HG03558 (cell line): ENCODE data around the gene CAND2.

Experiments
- ATAC-seq: cut with Tn5 transposase; IDR thresholded peaks from one replicate; pipeline ENCODE4 v1.9.1; 2021; ENCODE audit warnings: moderate number of reproducible peaks; ENCODE audit not compliant: unreplicated experiment; ENCODE audit errors: extremely low read depth

Gene CAND2

DNA sequence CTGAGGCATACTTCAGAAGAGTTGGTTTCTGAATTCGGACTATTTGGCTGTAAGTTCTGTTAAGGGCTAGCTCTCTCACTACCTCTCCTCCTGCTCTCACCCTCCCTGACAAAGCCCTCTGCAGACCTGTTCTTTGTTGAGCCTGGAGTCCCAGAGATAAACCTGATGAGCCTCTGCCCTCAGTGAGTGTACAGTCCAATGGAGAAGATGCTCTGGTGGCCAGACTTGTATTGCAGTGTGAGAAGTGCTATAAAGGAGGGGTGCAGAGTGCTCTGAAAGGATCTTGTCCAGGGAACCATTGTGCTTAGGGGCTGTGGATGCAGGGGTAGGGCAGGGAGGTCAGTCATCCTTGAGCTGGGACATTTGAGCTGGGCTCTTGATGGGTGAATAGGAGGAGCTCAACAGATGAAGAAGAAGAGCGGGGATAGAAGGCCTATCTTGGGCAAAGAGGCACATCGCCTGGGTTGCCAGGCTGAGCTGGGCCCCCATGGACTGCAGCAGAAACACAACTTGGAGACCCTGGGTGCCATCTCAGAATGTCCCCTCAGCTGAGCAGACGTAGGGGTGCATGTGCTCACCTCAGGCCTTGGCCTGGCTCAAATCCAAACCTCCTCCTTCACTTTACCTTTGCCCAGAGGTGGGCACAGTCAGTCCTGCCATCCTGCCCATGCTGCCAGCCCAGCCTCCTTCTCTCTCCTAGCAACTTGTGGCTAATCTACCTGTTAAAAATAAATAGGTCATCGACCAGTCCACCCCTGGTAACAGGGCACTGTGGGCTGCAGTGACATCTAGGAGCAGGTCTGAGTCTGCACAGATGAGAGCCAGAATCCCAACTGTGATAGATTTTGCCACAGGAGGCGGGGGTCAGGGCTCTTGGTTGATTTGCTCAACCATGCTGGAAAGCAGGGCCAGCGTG, 3.3 kb downstream of the CAND2 start:
- ATAC-seq = no peak

DNA sequence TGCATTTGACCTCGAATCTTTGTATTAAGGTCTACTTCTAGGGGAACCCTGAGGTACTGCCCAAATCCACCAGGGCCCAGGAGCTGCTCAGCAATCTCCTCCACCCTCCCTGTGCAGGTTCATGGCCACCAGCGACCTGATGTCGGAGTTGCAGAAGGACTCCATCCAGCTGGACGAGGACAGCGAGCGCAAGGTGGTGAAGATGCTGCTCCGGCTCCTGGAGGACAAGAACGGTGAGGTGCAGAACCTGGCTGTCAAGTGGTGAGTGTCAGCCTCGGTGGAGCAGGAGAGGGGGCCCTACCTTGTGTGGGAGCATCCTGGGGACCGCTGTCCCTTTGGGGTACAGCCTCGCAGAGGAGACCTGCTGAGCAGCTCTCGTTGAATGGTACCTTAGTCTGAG, 6.9 kb downstream of the CAND2 start:
- ATAC-seq = no peak

DNA sequence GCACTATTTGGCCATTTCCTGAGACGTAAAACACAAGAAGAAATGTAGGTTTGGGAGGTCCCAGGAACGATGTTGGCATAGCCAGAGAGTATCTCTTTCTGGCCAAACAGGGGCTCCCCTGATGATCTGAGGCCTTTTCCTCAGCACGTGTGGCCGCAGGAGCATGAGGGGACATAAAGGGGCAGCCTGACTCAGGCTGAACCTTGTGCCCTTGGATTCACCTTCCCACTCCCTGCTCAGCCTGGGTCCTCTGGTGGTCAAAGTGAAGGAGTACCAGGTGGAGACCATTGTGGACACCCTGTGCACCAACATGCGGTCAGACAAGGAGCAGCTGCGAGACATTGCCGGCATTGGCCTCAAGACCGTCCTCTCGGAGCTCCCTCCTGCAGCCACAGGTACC, 10.6 kb downstream of the CAND2 start:
- ATAC-seq = no peak

DNA sequence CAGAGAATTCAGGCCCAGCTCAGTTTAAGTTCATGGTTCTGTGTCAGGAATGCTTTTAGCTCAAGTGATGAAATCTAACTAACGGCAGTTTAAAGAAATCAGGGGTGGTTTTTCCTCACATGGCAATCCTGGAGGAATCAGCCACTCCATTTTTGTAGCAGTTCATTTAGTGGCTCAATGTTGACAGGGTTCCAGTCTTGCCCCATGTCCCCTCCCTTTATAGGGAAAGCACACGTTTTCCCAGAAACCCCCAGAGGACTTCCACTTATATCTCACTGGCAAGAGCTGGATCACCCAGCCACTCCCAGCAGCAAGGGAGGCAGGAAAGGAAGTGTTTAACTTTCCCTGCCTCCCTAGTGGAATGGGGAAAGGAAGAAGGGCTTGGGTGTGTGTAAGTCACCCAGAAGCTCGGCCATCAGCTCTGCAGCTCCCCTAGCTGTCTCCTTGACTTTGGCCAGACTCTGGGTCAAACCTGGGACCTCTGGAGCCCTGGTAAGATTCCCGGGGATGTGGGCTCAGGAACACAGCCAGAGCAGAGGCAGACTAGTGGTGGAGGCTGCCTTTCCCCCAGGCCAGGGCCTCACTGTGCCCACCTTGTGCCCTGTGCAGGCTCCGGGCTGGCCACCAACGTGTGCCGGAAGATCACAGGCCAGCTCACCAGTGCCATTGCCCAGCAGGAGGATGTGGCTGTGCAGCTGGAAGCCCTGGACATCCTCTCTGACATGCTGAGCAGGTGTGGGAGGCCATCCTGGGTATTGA, 11.3 kb downstream of the CAND2 start:
- no peak for ATAC-seq

DNA sequence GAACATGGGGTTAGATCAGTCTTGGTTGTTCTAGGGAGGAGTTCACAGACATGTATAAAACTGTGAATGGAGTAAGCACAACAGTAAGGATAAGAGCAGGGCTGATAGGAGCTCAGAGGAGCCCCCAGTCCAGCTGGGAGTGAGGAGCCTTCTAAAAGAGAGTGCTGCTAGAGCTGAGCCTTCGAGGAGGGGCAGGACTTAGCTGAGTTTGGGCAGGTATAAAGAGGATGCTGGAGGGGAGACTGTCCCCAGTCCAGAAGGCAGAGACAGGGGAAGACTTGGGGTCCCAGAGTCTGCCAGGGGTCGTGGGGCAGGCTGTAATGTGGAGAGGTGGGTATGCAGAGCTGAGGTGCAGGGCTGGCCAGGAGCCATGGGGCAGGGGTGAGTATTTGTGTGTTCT, 12.1 kb downstream of the CAND2 start:
- no peak for ATAC-seq

DNA sequence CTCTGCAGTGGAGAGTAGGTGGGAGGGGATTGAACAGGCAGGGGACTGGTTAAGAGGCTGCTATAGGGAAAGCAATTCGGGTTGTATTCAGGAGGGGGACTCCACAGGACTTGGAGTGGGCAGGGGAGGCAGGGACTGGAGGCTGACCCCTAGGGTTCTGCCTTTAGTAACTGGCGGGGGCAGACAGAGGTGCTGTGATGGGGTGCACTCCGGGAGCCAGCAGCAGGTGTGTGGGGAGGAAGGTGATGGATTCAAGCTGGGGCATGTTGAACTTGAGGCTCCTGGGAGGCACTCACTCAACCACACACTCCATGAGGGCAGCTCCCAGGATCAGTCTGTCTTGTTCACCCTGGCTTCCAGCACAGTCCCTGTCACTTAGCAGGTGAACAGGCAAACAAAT, 12.5 kb downstream of the CAND2 start:
- ATAC-seq = no peak

DNA sequence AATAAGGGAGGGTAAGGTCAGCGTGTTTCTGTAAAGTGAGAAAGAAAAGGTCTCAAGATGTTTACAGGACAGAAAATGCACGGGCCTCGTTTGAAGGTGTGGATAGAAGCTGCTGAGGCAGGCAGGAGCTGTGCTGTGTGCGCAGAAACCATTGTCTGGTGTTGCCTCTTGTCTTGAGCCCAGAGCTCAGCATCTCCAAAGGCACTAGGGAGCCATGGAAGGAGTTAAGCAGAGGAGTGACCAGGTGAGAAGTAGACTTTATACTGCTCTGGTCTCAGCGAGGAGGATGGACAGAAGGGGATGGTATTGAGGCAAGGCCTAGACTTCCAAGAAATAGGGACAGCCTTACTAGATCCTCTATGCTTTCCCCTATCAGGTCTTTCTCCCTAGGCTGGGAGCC, 13.0 kb downstream of the CAND2 start:
- ATAC-seq = no peak

DNA sequence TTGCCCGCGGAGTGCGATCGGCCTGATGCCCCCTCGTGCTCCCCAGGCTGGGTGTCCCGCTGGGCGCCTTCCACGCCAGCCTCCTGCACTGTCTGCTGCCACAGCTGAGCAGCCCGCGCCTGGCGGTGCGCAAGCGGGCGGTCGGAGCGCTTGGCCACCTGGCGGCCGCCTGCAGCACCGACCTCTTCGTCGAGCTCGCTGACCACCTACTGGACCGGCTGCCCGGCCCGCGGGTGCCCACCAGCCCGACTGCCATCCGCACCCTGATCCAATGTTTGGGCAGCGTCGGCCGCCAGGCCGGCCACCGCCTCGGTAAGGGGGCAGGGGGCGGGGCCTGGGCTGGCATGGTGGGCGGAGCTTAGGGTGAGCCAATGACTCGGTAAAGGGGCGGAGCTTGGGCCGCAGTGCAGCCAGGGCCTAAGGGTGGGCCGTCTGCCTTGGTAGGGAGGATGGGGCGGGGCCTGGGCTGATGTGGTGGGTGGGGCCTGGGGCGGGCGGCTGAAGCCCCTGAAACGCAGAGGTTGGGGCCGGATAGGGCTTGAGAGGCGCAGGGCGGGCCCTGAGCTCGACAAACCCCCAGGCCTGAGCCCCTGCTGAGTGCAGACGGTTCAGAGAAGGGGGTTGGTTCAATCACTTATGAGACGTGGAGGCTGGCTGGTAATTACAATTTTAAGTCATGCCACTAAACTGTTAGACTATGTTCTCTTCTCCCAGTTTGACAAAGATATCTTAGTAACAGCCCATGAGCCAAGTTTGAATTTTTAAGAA, 13.7 kb downstream of the CAND2 start:
- ATAC-seq = peak; percentile 98

DNA sequence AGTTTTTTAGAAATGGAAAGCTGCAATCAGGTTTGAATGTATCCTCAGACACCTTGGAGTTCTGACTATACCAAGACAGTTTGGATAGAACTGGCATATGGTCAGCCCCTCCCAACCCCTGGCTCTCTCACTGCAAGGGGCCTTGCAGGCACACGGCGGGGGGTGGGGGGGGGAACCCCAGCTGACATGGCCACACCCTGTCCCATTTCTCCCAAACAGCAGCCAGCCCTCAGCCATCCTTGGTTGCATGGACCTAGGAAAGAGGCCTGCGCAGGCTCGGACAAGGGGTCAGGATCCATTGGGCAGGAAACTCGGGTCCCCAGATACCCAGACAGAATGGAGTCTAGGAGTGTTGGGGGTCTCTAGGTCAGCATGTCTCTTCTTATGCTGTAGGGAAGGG, 14.5 kb downstream of the CAND2 start:
- ATAC-seq = no peak

DNA sequence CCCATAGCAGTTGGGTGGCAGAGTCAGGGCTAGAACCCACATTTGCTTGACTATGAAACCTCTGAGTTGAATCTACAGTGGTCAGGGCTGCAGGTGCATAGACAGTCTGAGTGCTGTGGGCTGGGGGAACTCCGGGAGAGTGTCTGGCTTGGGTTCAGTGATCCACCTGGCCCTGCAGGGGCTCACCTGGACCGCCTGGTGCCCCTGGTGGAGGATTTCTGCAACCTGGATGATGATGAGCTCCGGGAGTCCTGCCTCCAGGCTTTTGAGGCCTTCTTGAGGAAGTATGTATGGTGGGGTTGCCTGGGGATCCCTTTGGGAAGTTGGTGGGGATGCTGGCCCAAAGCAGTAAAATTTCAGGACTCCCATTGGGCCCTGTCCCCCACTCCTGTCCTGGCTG, 16.3 kb downstream of the CAND2 start:
- no peak for ATAC-seq

DNA sequence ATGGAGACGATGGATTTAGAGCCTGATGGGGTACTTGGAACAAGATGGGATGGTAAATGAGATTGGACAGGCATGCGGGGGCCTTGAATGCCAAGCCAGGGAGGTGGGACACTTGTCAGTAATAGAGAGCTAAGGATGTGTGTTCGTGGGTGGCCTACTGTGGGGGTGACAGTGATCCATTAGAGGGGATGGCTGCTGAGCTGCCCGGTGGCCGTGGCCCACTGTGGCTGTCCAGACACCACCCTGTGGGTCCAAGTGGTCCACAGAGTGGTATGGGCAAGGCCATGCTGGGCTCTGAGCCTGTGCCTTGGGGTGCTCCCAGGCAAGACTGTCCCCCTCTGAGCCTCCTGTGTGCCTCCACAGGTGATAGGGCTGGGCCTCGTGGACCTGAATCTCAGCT, 17.5 kb downstream of the CAND2 start:
- no peak for ATAC-seq

DNA sequence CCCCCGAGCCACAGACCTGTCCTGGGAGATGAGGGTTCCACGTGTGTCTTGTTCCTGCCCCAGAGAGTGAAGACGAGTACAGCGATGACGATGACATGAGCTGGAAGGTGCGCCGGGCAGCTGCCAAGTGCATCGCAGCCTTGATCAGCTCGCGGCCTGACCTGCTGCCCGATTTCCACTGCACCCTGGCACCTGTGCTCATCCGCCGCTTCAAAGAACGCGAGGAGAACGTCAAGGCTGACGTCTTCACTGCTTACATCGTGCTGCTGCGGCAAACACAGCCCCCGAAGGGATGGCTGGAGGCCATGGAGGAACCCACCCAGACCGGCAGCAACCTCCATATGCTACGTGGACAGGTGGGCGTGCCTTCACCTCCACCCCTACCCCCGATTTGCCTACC, 18.6 kb downstream of the CAND2 start:
- no peak for ATAC-seq

DNA sequence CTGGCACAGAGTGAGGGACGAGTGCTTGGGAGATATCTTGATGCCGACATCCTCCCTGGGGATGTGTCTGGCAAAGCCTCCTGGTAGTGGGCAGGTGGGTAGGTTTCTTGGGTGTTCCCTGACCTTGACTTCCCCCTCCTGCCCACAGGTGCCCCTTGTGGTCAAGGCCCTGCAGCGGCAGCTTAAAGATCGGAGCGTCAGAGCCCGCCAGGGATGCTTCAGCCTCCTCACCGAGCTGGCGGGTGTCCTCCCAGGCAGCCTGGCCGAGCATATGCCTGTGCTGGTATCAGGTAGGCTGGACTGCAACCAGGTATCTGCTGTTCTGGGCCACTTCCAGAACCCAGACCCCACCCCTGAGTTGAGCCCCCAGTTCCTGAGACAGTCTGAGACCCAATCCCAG, 19.2 kb downstream of the CAND2 start:
- ATAC-seq = no peak

DNA sequence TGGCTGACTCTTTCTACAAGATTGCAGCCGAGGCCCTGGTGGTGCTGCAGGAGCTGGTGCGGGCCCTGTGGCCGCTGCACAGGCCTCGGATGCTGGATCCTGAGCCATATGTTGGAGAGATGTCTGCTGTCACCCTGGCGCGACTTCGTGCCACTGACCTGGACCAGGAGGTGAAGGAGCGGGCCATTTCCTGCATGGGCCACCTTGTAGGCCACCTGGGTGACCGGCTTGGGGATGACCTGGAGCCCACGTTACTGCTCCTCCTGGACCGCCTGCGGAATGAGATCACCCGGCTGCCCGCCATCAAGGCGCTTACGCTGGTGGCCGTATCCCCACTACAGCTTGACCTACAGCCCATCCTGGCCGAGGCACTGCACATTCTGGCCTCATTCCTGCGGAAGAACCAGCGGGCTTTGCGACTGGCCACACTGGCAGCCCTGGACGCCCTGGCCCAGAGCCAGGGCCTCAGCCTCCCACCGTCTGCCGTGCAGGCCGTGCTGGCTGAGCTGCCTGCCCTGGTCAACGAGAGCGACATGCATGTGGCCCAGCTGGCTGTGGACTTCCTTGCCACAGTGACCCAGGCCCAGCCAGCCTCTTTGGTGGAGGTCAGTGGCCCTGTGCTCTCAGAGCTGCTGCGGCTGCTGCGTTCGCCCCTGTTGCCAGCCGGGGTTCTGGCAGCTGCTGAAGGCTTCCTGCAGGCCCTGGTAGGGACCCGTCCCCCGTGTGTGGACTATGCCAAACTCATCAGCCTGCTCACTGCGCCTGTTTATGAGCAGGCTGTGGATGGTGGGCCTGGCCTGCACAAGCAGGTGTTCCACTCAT, 20.3 kb downstream of the CAND2 start:
- ATAC-seq = no peak

DNA sequence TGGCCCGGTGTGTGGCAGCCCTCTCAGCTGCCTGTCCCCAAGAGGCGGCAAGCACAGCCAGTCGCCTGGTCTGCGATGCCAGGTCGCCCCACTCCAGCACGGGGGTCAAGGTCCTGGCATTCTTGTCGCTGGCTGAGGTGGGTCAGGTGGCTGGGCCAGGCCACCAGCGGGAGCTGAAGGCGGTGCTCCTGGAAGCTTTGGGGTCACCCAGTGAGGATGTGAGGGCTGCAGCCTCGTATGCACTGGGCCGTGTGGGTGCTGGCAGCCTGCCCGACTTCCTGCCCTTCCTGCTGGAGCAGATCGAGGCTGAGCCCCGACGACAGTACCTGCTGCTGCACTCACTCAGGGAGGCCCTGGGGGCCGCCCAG, 20.8 kb downstream of the CAND2 start:
- no peak for ATAC-seq

DNA sequence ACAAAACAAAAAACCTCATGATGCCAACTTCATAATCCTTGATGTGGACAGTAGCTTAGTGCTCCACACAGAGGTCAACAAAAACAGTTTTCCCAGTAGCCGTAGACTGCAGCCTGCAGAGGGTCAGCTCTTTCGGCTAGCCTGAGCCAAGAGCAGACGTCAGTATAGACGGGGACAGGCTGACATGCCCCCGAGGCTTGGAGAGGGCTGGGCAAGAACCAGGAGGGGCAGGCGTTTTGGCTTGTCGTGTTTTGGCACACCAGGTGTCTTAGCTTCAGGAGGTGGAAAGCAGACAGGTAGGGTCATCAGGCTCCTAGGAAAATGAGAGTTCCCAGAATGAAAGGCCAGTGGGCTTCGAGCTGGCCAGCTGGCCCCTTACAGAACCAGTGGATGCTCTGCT, 21.8 kb downstream of the CAND2 start:
- ATAC-seq = no peak

DNA sequence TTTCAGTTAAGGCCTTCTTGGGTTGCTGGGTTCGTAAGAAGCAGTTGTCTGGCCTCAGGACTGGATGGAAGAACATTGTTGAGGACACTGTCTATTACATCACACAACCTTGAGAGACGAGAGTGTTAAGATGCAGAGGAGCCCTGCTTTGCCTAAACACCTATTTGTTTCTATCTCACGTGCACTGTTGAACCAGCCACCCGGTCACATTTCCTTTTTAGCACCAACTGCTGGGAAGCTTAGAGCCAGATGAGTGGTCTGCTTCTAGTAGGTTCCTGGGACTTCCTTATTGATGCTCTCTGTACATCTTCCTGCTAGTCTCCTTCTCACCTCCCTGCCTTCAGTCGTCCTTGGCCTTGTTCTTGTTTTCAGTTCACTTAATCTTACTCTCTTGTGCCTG, 22.3 kb downstream of the CAND2 start:
- no peak for ATAC-seq

DNA sequence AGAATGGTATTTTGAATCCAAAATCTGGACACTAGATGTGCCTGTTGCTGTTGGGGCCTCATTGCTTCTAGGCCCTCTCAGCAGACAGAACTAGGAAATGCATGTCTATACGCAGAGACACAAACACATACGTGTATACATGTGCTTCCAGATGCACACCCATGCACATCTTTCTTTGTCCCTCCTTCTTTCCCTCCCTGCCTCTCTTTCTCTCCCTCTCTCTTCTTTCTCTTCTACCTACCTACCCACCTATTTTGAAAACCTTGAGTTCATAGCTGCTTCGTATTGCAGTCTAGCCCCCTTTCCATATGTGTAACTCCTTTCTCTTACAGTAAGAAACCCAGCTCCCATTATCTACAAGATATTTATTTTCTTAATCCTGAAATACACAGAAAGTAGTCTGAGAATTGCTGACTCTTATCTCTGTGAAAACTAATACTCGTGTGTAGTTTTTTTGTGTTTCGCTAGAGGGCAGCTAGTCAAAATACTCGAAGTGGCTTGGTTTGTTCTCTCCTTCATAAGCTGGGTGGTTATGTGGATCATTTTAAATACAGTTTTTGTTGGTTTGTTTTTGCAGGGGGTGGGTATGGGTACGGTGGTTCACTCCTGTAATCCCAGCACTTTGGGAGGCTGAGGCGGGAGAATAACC, 26.4 kb downstream of the CAND2 start:
- no peak for ATAC-seq

DNA sequence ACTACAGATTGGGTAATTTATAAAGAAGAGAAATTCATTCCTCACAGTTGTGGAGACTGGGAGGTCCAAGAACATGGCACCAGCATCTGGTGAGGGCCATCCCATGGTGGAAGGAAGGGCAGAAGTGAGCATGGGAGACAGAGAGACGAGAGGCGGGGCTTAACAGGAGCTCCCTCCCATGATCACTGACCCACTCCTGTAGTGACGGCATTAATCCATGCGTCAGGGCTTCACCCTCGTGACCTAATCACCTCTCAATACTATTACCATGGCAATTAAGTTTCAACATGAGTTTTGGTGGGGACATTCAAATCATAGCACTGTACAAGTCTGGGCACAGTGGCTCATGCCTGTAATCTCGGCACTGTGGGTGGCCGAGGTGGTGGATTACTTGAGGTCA, 27.8 kb downstream of the CAND2 start:
- no peak for ATAC-seq

DNA sequence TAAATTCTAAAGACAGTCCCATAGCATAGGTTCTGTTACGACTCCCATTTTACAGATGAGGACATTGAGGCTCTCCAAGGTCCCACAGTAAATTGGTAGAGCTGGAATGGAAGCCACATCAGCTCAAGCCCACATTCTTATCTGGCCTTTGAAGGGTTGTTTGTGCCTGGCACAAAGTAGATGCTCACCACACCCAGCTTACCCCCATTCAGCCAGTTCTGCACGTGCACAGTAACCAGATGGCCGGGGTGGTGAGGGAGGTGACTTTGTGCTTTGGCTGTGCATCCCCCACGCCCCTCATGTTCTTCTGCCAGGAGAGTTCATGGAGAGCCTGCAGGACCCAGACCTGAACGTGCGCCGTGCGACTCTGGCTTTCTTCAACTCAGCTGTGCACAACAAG, 28.7 kb downstream of the CAND2 start:
- ATAC-seq = no peak
